ENCODE data around the gene PPP6R3.

Gene PPP6R3

DNA sequence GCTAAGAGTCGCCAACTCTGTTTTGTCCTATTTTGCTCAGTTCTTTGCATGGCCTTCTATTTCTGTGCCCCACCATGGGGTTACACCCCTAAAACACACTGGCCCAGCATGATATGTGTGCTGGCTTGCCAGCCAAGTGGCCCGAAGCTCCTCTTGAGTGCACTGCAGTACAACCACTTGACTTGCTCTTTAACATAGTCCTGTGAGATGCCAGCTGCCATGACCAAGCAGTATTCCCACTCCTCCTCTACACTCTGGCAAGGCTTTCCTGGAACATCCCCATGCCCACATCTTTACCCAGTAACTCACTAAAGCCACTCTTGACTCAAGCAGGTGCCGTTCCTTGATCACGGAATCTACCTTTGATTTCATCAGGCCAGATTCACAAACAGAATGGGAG is 120.9 kb downstream of the PPP6R3 start:
- Histone ChIP-seq H3K36me3 (ENCODE audit: control insufficient read depth, insufficient read depth, low read length) (peaks cover 36% of the 10 kb centered on the region), H3K9me3 (ENCODE audit: control insufficient read depth, insufficient read depth, low read length) (no peaks in the 10 kb centered on the region), H3K27me3 (ENCODE audit: control insufficient read depth, insufficient read depth, low read length) (no peaks in the 10 kb centered on the region), H3K4me1 (ENCODE audit: control insufficient read depth, insufficient read depth, low read length) (no peaks in the 10 kb centered on the region), H3K9ac (ENCODE audit: low read depth, low read length) (no peak overlapping the region), H3K4me3 (ENCODE audit: low read depth, low read length) (no peak overlapping the region)

DNA sequence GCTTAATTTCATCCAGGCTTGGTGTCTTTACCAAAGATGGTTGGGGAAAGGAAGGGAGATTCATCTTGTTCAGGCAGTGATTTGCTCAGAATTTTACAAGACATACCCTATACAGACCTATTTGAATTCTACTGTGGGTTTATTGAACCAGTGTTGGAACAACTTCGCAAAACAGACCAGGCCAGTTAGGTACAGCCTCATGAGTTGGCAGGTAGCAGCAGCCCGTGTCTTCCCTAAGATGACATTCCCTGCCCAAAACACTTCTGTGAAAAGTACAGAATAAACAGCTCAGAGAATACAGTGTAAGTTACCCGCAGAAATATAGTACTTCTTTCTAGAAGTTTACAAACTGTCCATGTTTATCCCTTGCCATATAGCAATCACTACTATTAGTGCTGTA is 121.3 kb downstream of the PPP6R3 start:
- H3K4me3 ChIP-seq (ENCODE audit: low read depth, low read length), result no peak overlapping the region
- no peaks in the 10 kb centered on the region for H3K9me3 ChIP-seq (ENCODE audit: control insufficient read depth, insufficient read depth, low read length)
- no peaks in the 10 kb centered on the region for H3K27me3 ChIP-seq (ENCODE audit: control insufficient read depth, insufficient read depth, low read length)
- no peaks in the 10 kb centered on the region for H3K4me1 ChIP-seq (ENCODE audit: control insufficient read depth, insufficient read depth, low read length)
- H3K36me3 ChIP-seq (ENCODE audit: control insufficient read depth, insufficient read depth, low read length), result peaks cover 32% of the 10 kb centered on the region
- H3K9ac ChIP-seq (ENCODE audit: low read depth, low read length), result no peak overlapping the region

- H3K4me3 ChIP-seq (ENCODE audit: low read depth, low read length), result no peak overlapping the region
- H3K36me3 ChIP-seq (ENCODE audit: control insufficient read depth, insufficient read depth, low read length), result peaks cover 30% of the 10 kb centered on the region
- H3K9ac ChIP-seq (ENCODE audit: low read depth, low read length), result no peak overlapping the region
- no peaks in the 10 kb centered on the region for H3K9me3 ChIP-seq (ENCODE audit: control insufficient read depth, insufficient read depth, low read length)
- H3K27me3 ChIP-seq (ENCODE audit: control insufficient read depth, insufficient read depth, low read length), result no peaks in the 10 kb centered on the region
- no peaks in the 10 kb centered on the region for H3K4me1 ChIP-seq (ENCODE audit: control insufficient read depth, insufficient read depth, low read length)
These were observed 122.0 kb downstream of the PPP6R3 start for GRCh38 chr11:68582416-68583040.

- no peak overlapping the region for H3K9ac ChIP-seq (ENCODE audit: low read depth, low read length)
- no peaks in the 10 kb centered on the region for H3K4me1 ChIP-seq (ENCODE audit: control insufficient read depth, insufficient read depth, low read length)
- H3K4me3 ChIP-seq (ENCODE audit: low read depth, low read length), result no peak overlapping the region
- H3K27me3 ChIP-seq (ENCODE audit: control insufficient read depth, insufficient read depth, low read length), result no peaks in the 10 kb centered on the region
- H3K9me3 ChIP-seq (ENCODE audit: control insufficient read depth, insufficient read depth, low read length), result no peaks in the 10 kb centered on the region
- peaks cover 29% of the 10 kb centered on the region for H3K36me3 ChIP-seq (ENCODE audit: control insufficient read depth, insufficient read depth, low read length)
These were observed 122.5 kb downstream of the PPP6R3 start for GRCh38 chr11:68583041-68583446.

DNA sequence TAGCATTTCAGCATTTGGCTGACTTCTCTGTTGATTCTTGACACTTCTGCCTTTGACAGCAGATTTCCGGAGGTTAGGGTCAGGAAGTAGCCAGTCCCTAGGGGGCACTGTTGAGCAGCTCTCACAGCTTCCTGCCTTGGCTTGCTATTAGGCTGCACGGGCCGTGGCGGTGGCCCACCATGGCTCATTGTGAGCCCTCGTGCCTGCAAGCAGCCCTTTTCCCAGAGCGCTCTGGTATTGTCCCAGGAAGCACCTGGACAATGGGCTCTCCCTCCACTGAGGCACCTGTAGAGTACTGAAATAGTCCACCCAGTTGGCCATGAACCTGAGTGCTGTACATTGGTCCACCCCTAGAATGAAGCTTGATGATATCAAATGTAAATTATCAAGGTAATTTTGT is 123.5 kb downstream of the PPP6R3 start:
- H3K9ac ChIP-seq (ENCODE audit: low read depth, low read length), result no peak overlapping the region
- no peaks in the 10 kb centered on the region for H3K9me3 ChIP-seq (ENCODE audit: control insufficient read depth, insufficient read depth, low read length)
- H3K27me3 ChIP-seq (ENCODE audit: control insufficient read depth, insufficient read depth, low read length), result no peaks in the 10 kb centered on the region
- H3K36me3 ChIP-seq (ENCODE audit: control insufficient read depth, insufficient read depth, low read length), result peaks cover 24% of the 10 kb centered on the region
- no peak overlapping the region for H3K4me3 ChIP-seq (ENCODE audit: low read depth, low read length)
- no peaks in the 10 kb centered on the region for H3K4me1 ChIP-seq (ENCODE audit: control insufficient read depth, insufficient read depth, low read length)

- Histone ChIP-seq H3K9me3 (ENCODE audit: control insufficient read depth, insufficient read depth, low read length) (no peaks in the 10 kb centered on the region), H3K27me3 (ENCODE audit: control insufficient read depth, insufficient read depth, low read length) (no peaks in the 10 kb centered on the region), H3K9ac (ENCODE audit: low read depth, low read length) (no peak overlapping the region), H3K36me3 (ENCODE audit: control insufficient read depth, insufficient read depth, low read length) (peaks cover 15% of the 10 kb centered on the region), H3K4me3 (ENCODE audit: low read depth, low read length) (no peak overlapping the region), H3K4me1 (ENCODE audit: control insufficient read depth, insufficient read depth, low read length) (no peaks in the 10 kb centered on the region)
These were observed 124.5 kb downstream of the PPP6R3 start for GRCh38 chr11:68584991-68585524.

DNA sequence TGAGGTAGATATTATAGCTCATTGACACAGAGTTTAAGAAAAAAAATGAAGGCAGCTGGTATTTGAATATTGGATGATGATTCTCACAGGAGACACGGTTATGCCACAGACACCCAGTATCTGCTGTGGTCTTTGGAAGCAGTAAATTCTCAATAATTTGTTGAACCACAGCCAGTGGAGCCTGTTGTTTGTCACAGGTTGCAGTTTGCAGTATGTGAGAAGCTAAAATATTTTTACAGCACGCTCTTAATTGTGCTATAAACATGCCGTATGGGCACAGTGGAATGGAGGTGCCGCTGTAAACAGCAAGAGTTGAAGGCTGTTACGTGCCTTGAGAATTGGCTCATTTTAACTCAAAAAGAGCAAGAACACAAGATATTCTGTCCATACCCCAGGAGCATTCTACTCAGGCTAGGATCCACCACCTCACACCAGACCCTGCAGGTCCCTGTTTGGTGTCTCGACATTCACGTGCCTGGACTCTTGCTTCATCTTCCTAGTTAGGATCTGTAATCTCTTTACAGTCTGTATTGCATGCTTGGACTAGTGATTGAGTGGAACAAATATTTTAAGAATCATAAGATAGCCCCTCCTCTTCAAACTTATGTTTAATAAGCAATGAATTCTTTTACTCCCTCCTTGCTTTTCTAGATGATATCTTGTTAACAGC is 129.1 kb downstream of the PPP6R3 start:
- H3K9me3 ChIP-seq (ENCODE audit: control insufficient read depth, insufficient read depth, low read length), result no peaks in the 10 kb centered on the region
- no peaks in the 10 kb centered on the region for H3K27me3 ChIP-seq (ENCODE audit: control insufficient read depth, insufficient read depth, low read length)
- no peak overlapping the region for H3K4me3 ChIP-seq (ENCODE audit: low read depth, low read length)
- no peak overlapping the region for H3K9ac ChIP-seq (ENCODE audit: low read depth, low read length)
- peaks cover 14% of the 10 kb centered on the region for H3K36me3 ChIP-seq (ENCODE audit: control insufficient read depth, insufficient read depth, low read length)
- H3K4me1 ChIP-seq (ENCODE audit: control insufficient read depth, insufficient read depth, low read length), result no peaks in the 10 kb centered on the region

DNA sequence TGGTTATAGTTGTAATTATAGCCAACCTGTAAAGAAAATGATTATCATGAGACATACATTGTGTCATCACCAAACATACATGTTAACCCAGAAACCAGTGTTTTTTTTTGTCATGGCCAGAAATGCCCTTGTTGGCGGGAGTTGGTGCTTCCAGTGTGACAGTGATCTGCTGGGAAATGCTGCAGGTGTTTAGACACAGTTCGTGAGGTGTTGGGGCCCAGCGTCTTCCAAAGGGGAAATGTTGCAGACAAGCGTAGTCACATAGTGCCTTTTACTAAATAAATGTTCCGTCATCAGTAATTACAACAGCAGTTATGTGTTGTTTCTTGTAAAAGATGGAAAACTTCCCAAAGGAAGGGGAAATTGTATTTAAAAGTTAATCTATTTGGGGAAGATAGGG is 131.2 kb downstream of the PPP6R3 start:
- Histone ChIP-seq H3K27me3 (ENCODE audit: control insufficient read depth, insufficient read depth, low read length) (no peaks in the 10 kb centered on the region), H3K4me3 (ENCODE audit: low read depth, low read length) (no peak overlapping the region), H3K36me3 (ENCODE audit: control insufficient read depth, insufficient read depth, low read length) (peaks cover 22% of the 10 kb centered on the region), H3K4me1 (ENCODE audit: control insufficient read depth, insufficient read depth, low read length) (no peaks in the 10 kb centered on the region), H3K9me3 (ENCODE audit: control insufficient read depth, insufficient read depth, low read length) (no peaks in the 10 kb centered on the region), H3K9ac (ENCODE audit: low read depth, low read length) (no peak overlapping the region)

- Histone ChIP-seq H3K27me3 (ENCODE audit: control insufficient read depth, insufficient read depth, low read length) (no peaks in the 10 kb centered on the region), H3K4me3 (ENCODE audit: low read depth, low read length) (no peak overlapping the region), H3K4me1 (ENCODE audit: control insufficient read depth, insufficient read depth, low read length) (no peaks in the 10 kb centered on the region), H3K36me3 (ENCODE audit: control insufficient read depth, insufficient read depth, low read length) (peaks cover 35% of the 10 kb centered on the region), H3K9ac (ENCODE audit: low read depth, low read length) (no peak overlapping the region), H3K9me3 (ENCODE audit: control insufficient read depth, insufficient read depth, low read length) (no peaks in the 10 kb centered on the region)
These were observed 132.9 kb downstream of the PPP6R3 start for GRCh38 chr11:68593441-68593840.

GRCh38 chr11:68594123-68594522 is 133.6 kb downstream of the PPP6R3 start:
- H3K9ac ChIP-seq (ENCODE audit: low read depth, low read length), result no peak overlapping the region
- H3K4me1 ChIP-seq (ENCODE audit: control insufficient read depth, insufficient read depth, low read length), result no peaks in the 10 kb centered on the region
- H3K4me3 ChIP-seq (ENCODE audit: low read depth, low read length), result no peak overlapping the region
- no peaks in the 10 kb centered on the region for H3K27me3 ChIP-seq (ENCODE audit: control insufficient read depth, insufficient read depth, low read length)
- peaks cover 40% of the 10 kb centered on the region for H3K36me3 ChIP-seq (ENCODE audit: control insufficient read depth, insufficient read depth, low read length)
- no peaks in the 10 kb centered on the region for H3K9me3 ChIP-seq (ENCODE audit: control insufficient read depth, insufficient read depth, low read length)

DNA sequence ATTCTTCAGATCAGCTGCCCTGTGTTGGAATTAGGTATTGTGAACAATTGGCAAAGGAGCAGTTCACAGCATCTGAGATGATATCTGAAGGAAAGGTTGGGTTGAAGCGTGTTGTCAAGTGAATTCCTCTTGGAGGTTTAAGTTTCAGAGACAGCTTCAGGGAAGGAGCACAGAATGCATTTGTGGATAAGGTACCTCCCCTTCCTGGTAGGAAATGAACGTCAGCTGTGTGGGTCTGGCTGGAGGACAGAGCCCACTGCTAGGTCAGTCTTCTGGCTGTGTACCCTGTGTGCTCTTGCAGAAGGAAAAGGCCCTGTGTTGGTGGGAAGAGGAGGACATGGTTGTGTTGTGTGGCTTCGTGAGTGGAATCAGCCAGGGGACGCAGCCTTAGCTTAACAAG is 135.7 kb downstream of the PPP6R3 start:
- no peaks in the 10 kb centered on the region for H3K4me1 ChIP-seq (ENCODE audit: control insufficient read depth, insufficient read depth, low read length)
- no peak overlapping the region for H3K9ac ChIP-seq (ENCODE audit: low read depth, low read length)
- peaks cover 47% of the 10 kb centered on the region for H3K36me3 ChIP-seq (ENCODE audit: control insufficient read depth, insufficient read depth, low read length)
- H3K9me3 ChIP-seq (ENCODE audit: control insufficient read depth, insufficient read depth, low read length), result no peaks in the 10 kb centered on the region
- H3K27me3 ChIP-seq (ENCODE audit: control insufficient read depth, insufficient read depth, low read length), result no peaks in the 10 kb centered on the region
- no peak overlapping the region for H3K4me3 ChIP-seq (ENCODE audit: low read depth, low read length)

All from iPS-15b (cell line).